GM18868 (cell line): ENCODE data around the gene GCK.

ENCODE experiments used
- ATAC-seq: cut with Tn5 transposase; IDR thresholded peaks from one replicate; pipeline ENCODE4 v1.9.1; 2021; ENCODE audit warnings: mild to moderate bottlenecking, moderate library complexity; ENCODE audit not compliant: unreplicated experiment

GCK gene

GRCh38 chr7:44108768-44109750, 80.2 kb downstream of the GCK start:
- ATAC-seq: no peak

- no peak for ATAC-seq
Observed at GRCh38 chr7:44107961-44108767, 81.1 kb downstream of the GCK start.

- no peak for ATAC-seq
Observed at GRCh38 chr7:44107116-44107960, 81.9 kb downstream of the GCK start.

GRCh38 chr7:44106311-44107065, 82.8 kb downstream of the GCK start:
- ATAC-seq: no peak

- no peak for ATAC-seq
Observed at GRCh38 chr7:44105832-44106231, 83.4 kb downstream of the GCK start.

- no peak for ATAC-seq
Observed at GRCh38 chr7:44104860-44105771, 84.1 kb downstream of the GCK start.

- ATAC-seq: no peak
Observed at GRCh38 chr7:44103923-44104859, 85.0 kb downstream of the GCK start, which contains the start of gene AEBP1. Gene AEBP1, plus strand, starts transcription at chr7:44104345. Its CDS starts 321 bp downstream, at chr7:44104666.

- no peak for ATAC-seq
Observed at GRCh38 chr7:44103566-44103922, 85.7 kb downstream of the GCK start.

GRCh38 chr7:44102846-44103565, 86.2 kb downstream of the GCK start:
- no peak for ATAC-seq

GRCh38 chr7:44101966-44102845, 87.0 kb downstream of the GCK start:
- ATAC-seq: no peak

GRCh38 chr7:44101303-44101965, 87.8 kb downstream of the GCK start:
- ATAC-seq: no peak

- ATAC-seq: no peak
Observed at GRCh38 chr7:44100458-44101302, 88.6 kb downstream of the GCK start.

GRCh38 chr7:44099669-44100068, 89.6 kb downstream of the GCK start:
- ATAC-seq: no peak

GRCh38 chr7:44098092-44099068, 90.9 kb downstream of the GCK start:
- no peak for ATAC-seq
